HEK293 (cell line): Measurements from ENCODE around the gene MLXIPL.

Experiments used
- TF ChIP-seq, protein P1 (sequence below): fragments of 450-650 bp; formaldehyde crosslinking; IDR thresholded peaks from 2 replicates; pipeline ENCODE4 v1.5.1; 2016; ENCODE audit warnings: missing biosample characterization, missing genetic modification characterization
- TF ChIP-seq, protein P2 (sequence below): fragments of 450-650 bp; formaldehyde crosslinking; IDR thresholded peaks from 2 replicates; pipeline ENCODE4 v1.5.1; 2016; ENCODE audit warnings: missing biosample characterization, missing genetic modification characterization
- TF ChIP-seq, protein P3 (sequence below): fragments of 450-650 bp; formaldehyde crosslinking; IDR thresholded peaks from 2 replicates; pipeline ENCODE4 v1.5.1; 2016; ENCODE audit warnings: missing biosample characterization, missing genetic modification characterization

DNA sequence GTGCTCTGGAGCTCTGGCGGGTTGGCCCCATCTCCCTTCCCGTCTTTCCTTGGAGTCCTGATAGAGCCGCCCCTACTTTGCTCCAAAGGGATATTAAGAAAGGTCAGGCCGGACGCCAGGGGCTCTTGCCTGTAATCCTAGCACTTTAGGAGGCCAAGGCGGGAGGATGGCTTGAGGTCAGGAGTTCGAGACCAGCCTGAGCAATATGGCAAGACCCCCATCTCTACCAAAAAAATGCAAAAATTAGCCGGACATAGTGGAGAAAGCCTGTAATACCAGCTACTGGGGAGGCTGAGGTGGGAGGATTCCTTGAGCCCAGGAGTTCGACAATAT lies 313 bp upstream of the MLXIPL start:
- TF ChIP-seq, protein P1, sequence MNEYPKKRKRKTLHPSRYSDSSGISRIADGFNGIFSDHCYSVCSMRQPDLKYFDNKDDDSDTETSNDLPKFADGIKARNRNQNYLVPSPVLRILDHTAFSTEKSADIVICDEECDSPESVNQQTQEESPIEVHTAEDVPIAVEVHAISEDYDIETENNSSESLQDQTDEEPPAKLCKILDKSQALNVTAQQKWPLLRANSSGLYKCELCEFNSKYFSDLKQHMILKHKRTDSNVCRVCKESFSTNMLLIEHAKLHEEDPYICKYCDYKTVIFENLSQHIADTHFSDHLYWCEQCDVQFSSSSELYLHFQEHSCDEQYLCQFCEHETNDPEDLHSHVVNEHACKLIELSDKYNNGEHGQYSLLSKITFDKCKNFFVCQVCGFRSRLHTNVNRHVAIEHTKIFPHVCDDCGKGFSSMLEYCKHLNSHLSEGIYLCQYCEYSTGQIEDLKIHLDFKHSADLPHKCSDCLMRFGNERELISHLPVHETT (tag by site-specific recombination), result no peak
- TF ChIP-seq, protein P2, sequence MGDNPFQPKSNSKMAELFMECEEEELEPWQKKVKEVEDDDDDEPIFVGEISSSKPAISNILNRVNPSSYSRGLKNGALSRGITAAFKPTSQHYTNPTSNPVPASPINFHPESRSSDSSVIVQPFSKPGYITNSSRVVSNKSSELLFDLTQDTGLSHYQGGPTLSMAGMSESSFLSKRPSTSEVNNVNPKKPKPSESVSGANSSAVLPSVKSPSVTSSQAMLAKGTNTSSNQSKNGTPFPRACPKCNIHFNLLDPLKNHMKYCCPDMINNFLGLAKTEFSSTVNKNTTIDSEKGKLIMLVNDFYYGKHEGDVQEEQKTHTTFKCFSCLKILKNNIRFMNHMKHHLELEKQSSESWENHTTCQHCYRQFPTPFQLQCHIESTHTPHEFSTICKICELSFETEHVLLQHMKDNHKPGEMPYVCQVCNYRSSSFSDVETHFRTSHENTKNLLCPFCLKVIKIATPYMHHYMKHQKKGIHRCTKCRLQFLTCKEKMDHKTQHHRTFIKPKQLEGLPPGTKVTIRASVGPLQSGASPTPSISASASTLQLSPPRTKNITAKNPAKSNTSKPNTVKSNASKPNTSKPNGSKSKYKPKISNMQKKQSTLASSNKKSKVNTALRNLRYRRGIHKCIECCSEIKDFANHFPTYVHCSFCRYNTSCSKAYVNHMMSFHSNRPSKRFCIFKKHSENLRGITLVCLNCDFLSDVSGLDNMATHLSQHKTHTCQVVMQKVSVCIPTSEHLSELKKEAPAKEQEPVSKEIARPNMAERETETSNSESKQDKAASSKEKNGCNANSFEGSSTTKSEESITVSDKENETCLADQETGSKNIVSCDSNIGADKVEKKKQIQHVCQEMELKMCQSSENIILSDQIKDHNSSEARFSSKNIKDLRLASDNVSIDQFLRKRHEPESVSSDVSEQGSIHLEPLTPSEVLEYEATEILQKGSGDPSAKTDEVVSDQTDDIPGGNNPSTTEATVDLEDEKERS, result no peak
- TF ChIP-seq, protein P3, sequence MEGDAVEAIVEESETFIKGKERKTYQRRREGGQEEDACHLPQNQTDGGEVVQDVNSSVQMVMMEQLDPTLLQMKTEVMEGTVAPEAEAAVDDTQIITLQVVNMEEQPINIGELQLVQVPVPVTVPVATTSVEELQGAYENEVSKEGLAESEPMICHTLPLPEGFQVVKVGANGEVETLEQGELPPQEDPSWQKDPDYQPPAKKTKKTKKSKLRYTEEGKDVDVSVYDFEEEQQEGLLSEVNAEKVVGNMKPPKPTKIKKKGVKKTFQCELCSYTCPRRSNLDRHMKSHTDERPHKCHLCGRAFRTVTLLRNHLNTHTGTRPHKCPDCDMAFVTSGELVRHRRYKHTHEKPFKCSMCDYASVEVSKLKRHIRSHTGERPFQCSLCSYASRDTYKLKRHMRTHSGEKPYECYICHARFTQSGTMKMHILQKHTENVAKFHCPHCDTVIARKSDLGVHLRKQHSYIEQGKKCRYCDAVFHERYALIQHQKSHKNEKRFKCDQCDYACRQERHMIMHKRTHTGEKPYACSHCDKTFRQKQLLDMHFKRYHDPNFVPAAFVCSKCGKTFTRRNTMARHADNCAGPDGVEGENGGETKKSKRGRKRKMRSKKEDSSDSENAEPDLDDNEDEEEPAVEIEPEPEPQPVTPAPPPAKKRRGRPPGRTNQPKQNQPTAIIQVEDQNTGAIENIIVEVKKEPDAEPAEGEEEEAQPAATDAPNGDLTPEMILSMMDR (tag by site-specific recombination), result no peak
